Measurements from ENCODE around the gene MDM2. TPM values are rescaled to one million over a fixed set of nuclear protein-coding genes. Genes with fewer than 3 reads are reported as not detected.
A peak's percentile ranks its signal among the peaks of the same experiment; 100 is the strongest.

MDM2 gene
- total and polyA plus RNA-seq, 2 of the 13 experiments (the other 11 are each of a cell fraction or from before 2014, with no cell fraction given): 29.3 to 314 TPM

GRCh38 chr12:68794653-68795251, 13.2 kb upstream of the MDM2 start:
- intact Hi-C loops (cut with micrococcal nuclease; ENCODE audit: unreplicated experiment) (no loop called here), in situ Hi-C loops (cut with HindIII; ENCODE audit: extremely low pct_ligation_motif_present, low pct_unique_long_range_greater_than_20kb) (no loop called here)
- TF ChIP-seq ZFP41 (CRISPR knock-in tag; IDR thresholded peaks at IDR 0.05; ENCODE audit: borderline replicate concordance): no peak
- no peak for TF ChIP-seq ERF (CRISPR knock-in tag; IDR thresholded peaks at IDR 0.05)
- TF ChIP-seq FOSL2 (CRISPR knock-in tag; IDR thresholded peaks at IDR 0.05): 0 out of 2 replicates have a peak, but pooled peaks have one; percentile 10
- H3K79me2 ChIP-seq (ENCODE audit: insufficient read depth, low read length): no peaks in the 10 kb centered on the region
- no peaks in the 10 kb centered on the region for H4K20me1 ChIP-seq (ENCODE audit: insufficient read depth, low read length)
- ATAC-seq (peak; percentile 64; the same call in 1 of the 3 replicates), DNase-seq (ENCODE audit: low spot score) (no peak), FAIRE-seq (no peak)
- H3K9me3 ChIP-seq (ENCODE audit: low read length): no peaks in the 10 kb centered on the region
- no peak overlapping the region for H3K4me3 ChIP-seq (replicated peaks in 1 of 3; ENCODE audit: insufficient read depth in 1 of 3, low read depth in 2 of 3, low read length in 3 of 3)
- no peaks in the 10 kb centered on the region for H3K36me3 ChIP-seq (replicated peaks in 1 of 2; ENCODE audit: control insufficient read depth in 1 of 2, insufficient read depth in 2 of 2, low read length in 2 of 2)
- H2AFZ ChIP-seq (ENCODE audit: low read length): no peak overlapping the region
- 99% methylated on average over 3 of the region's 3 CpGs for WGBS (ENCODE audit: low lambda C conversion rate)
- no peaks in the 10 kb centered on the region for H3K27me3 ChIP-seq (ENCODE audit: control insufficient read depth in 1 of 2, insufficient read depth in 2 of 2, low read length in 2 of 2)
- ChIA-PET CTCF (ENCODE audit: low intra/inter-chr PET ratio, low total read pairs) (no interaction called here), POLR2A (interaction anchor here (0.8 to 2.4 kb wide), 2 partner anchors 13 kb away, joined by 3 to 26 read pairs; partner anchors contain the start of gene MDM2)
- peaks cover 43% of the 10 kb centered on the region for H3K4me1 ChIP-seq (ENCODE audit: insufficient read depth, low read length)
- no TSS peak for BruUV-seq (replicated peaks)
- H3K4me2 ChIP-seq (ENCODE audit: low read depth, low read length): no peak overlapping the region
- no peak overlapping the region for H3K27ac ChIP-seq (ENCODE audit: extremely low read length, insufficient read depth, low read length)
- no peak overlapping the region for H3K9ac ChIP-seq (ENCODE audit: insufficient read depth, low read depth, low read length)

- ATAC-seq (no peak), FAIRE-seq (no peak), DNase-seq (ENCODE audit: low spot score) (no peak)
- POLR2A ChIA-PET: interaction anchor here (1.5 kb wide), 1 partner anchor 11 kb away, joined by 6 read pairs; the partner anchor contains the start of gene MDM2
- CTCF ChIA-PET (ENCODE audit: low intra/inter-chr PET ratio, low total read pairs): no interaction called here
- no TSS peak for BruUV-seq (replicated peaks)
- over 99% methylated on average over 15 of the region's 15 CpGs for WGBS (ENCODE audit: low lambda C conversion rate)
- Histone ChIP-seq H4K20me1 (ENCODE audit: insufficient read depth, low read length) (no peaks in the 10 kb centered on the region), H3K27me3 (ENCODE audit: control insufficient read depth in 1 of 2, insufficient read depth in 2 of 2, low read length in 2 of 2) (no peaks in the 10 kb centered on the region), H3K27ac (ENCODE audit: extremely low read length, insufficient read depth, low read length) (no peak overlapping the region), H3K36me3 (replicated peaks in 1 of 2; ENCODE audit: control insufficient read depth in 1 of 2, insufficient read depth in 2 of 2, low read length in 2 of 2) (no peaks in the 10 kb centered on the region), H3K9ac (ENCODE audit: insufficient read depth, low read depth, low read length) (no peak overlapping the region), H3K4me2 (ENCODE audit: low read depth, low read length) (no peak overlapping the region), H2AFZ (ENCODE audit: low read length) (no peak overlapping the region), H3K4me3 (replicated peaks in 1 of 3; ENCODE audit: insufficient read depth in 1 of 3, low read depth in 2 of 3, low read length in 3 of 3) (no peak overlapping the region), H3K4me1 (ENCODE audit: insufficient read depth, low read length) (peaks cover 43% of the 10 kb centered on the region), H3K79me2 (ENCODE audit: insufficient read depth, low read length) (no peaks in the 10 kb centered on the region), H3K9me3 (ENCODE audit: low read length) (no peaks in the 10 kb centered on the region)
- in situ Hi-C loops (cut with HindIII; ENCODE audit: extremely low pct_ligation_motif_present, low pct_unique_long_range_greater_than_20kb) (no loop called here), intact Hi-C loops (cut with micrococcal nuclease; ENCODE audit: unreplicated experiment) (no loop called here)
- TF ChIP-seq SP140L (CRISPR knock-in tag; IDR thresholded peaks at IDR 0.05; ENCODE audit: borderline replicate concordance) (no peak), ZNF670 (CRISPR knock-in tag; IDR thresholded peaks at IDR 0.05; ENCODE audit: borderline replicate concordance) (no peak), GFI1 (CRISPR knock-in tag; IDR thresholded peaks at IDR 0.05; ENCODE audit: borderline replicate concordance) (no peak), SP4 (CRISPR knock-in tag; IDR thresholded peaks at IDR 0.05) (no peak), NFYC (CRISPR knock-in tag; IDR thresholded peaks at IDR 0.05) (no peak), ZNF253 (CRISPR knock-in tag; IDR thresholded peaks at IDR 0.05; ENCODE audit: borderline replicate concordance) (no peak), HNRNPL (IDR thresholded peaks at IDR 0.05; ENCODE audit: low read depth, low read length) (no peak), ZNF550 (CRISPR knock-in tag; IDR thresholded peaks at IDR 0.05; ENCODE audit: borderline replicate concordance) (no peak), ZNF281 (CRISPR knock-in tag; IDR thresholded peaks at IDR 0.05; ENCODE audit: borderline replicate concordance) (no peak), HOXA7 (CRISPR knock-in tag; IDR thresholded peaks at IDR 0.05) (no peak), TEF (CRISPR knock-in tag; IDR thresholded peaks at IDR 0.05) (no peak), ZNF570 (CRISPR knock-in tag; IDR thresholded peaks at IDR 0.05; ENCODE audit: borderline replicate concordance) (no peak), ZNF256 (CRISPR knock-in tag; conservative IDR thresholded peaks at IDR 0.05) (no peak), NCOA2 (CRISPR knock-in tag; IDR thresholded peaks at IDR 0.05) (no peak)
Observed at GRCh38 chr12:68796399-68796798, 11.6 kb upstream of the MDM2 start.

Data from HepG2 (cell line).